ENCODE measurements around the gene F5. TPM values are rescaled to one million over a fixed set of nuclear protein-coding genes. Genes with fewer than 3 reads are reported as not detected.
A peak's percentile ranks its signal among the peaks of the same experiment; 100 is the strongest.

Gene F5
- total and polyA plus RNA-seq, 2 of the 13 experiments (the other 11 are each of a cell fraction or from before 2014, with no cell fraction given), result 38.3 to 64.0 TPM

- TF ChIP-seq LCORL (IDR thresholded peaks at IDR 0.05) (no peak), LCORL (CRISPR knock-in tag; IDR thresholded peaks at IDR 0.05) (no peak), ETV5 (CRISPR knock-in tag; IDR thresholded peaks at IDR 0.05; ENCODE audit: borderline replicate concordance) (peak; percentile 60; the same call in 1 of the 2 replicates), NFE2L2 (IDR thresholded peaks at IDR 0.05; ENCODE audit: low read length) (no peak), KLF16 (CRISPR knock-in tag; IDR thresholded peaks at IDR 0.05) (no peak), THRA (CRISPR knock-in tag; IDR thresholded peaks at IDR 0.05; ENCODE audit: borderline replicate concordance) (no peak), ATM (IDR thresholded peaks at IDR 0.05; ENCODE audit: borderline replicate concordance) (no peak), ZFP36L2 (CRISPR knock-in tag; IDR thresholded peaks at IDR 0.05) (no peak), ZSCAN9 (CRISPR knock-in tag; IDR thresholded peaks at IDR 0.05; ENCODE audit: borderline replicate concordance) (no peak), ARID5B (CRISPR knock-in tag; IDR thresholded peaks at IDR 0.05) (peak; percentile 82; the same call in 1 of the 2 replicates), ZNF484 (CRISPR knock-in tag; IDR thresholded peaks at IDR 0.05; ENCODE audit: borderline replicate concordance, low read depth) (no peak), ZNF569 (CRISPR knock-in tag; IDR thresholded peaks at IDR 0.05; ENCODE audit: borderline replicate concordance) (no peak), ZNF710 (CRISPR knock-in tag; IDR thresholded peaks at IDR 0.05; ENCODE audit: borderline replicate concordance) (0 out of 2 replicates have a peak, but pooled peaks have one; percentile 44), ZNF672 (CRISPR knock-in tag; IDR thresholded peaks at IDR 0.05) (no peak), ZNF101 (CRISPR knock-in tag; IDR thresholded peaks at IDR 0.05; ENCODE audit: borderline replicate concordance, low read depth) (no peak), ZNF772 (CRISPR knock-in tag; IDR thresholded peaks at IDR 0.05) (no peak), ARHGAP35 (CRISPR knock-in tag; IDR thresholded peaks at IDR 0.05; ENCODE audit: borderline replicate concordance) (no peak), PAXIP1 (CRISPR knock-in tag; conservative IDR thresholded peaks at IDR 0.05) (peak; percentile 66)
Observed at GRCh38 chr1:169568497-169568896, 17.8 kb downstream of the F5 start (continued).

Measured in HepG2 (cell line).